Skeletal muscle tissue (tissue), 4 donors: ENCODE data around the gene GMFB. TPM values are rescaled to one million over a fixed set of nuclear protein-coding genes. Genes with fewer than 3 reads are reported as not detected.
A peak's percentile ranks its signal among the peaks of the same experiment; 100 is the strongest.

Experiments
- H3K27ac ChIP-seq: one replicate; pipeline ENCODE4 v1.7.0; 2013; ENCODE audit warnings: mild to moderate bottlenecking, low read depth, low read length, inconsistent platforms
- H3K27me3 ChIP-seq, 3 donors: one replicate each; pipeline ENCODE4 v1.7.0; 2013; ENCODE audit warnings: low read length in 3 of 3; ENCODE audit not compliant: control insufficient read depth in 3 of 3, insufficient read depth in 3 of 3
- H3K36me3 ChIP-seq, 3 donors: one replicate each; pipeline ENCODE4 v1.7.0; 2013; ENCODE audit warnings: low read length in 3 of 3; ENCODE audit not compliant: control insufficient read depth in 3 of 3, insufficient read depth in 3 of 3
- H3K4me1 ChIP-seq, 3 donors: one replicate each; pipeline ENCODE4 v1.7.0; 2013; ENCODE audit warnings: low read length in 3 of 3, mild to moderate bottlenecking in 3 of 3; ENCODE audit not compliant: control insufficient read depth in 3 of 3, insufficient read depth in 3 of 3
- H3K4me3 ChIP-seq, 3 donors: one replicate each; pipeline ENCODE4 v1.7.0; 2013; ENCODE audit warnings: low read length in 3 of 3
- H3K9ac ChIP-seq, 3 donors: one replicate each; pipeline ENCODE4 v1.7.0; 2013; ENCODE audit warnings: low read length in 3 of 3, mild to moderate bottlenecking in 3 of 3, moderate library complexity in 2 of 3, low read depth in 1 of 3
- H3K9me3 ChIP-seq, 3 donors: one replicate each; pipeline ENCODE4 v1.7.0; 2013; ENCODE audit warnings: low read length in 3 of 3; ENCODE audit not compliant: control insufficient read depth in 3 of 3
- total RNA-seq: library from RNA; depleted of rRNA; stranded (reverse); fragments of >200 nt; gene quantifications from one replicate; pipeline ENCODE4 v1.2.3, GENCODE V29; 2014
- donor health status: Osteomylitis.

Gene GMFB
- total RNA-seq, 1 donor from 2014 or later, result 42.8 TPM

- no peaks in the 10 kb centered on the region for H3K36me3 ChIP-seq
- H3K4me1 ChIP-seq, result no peaks in the 10 kb centered on the region
- no peak overlapping the region for H3K27ac ChIP-seq
- no peak overlapping the region for H3K4me3 ChIP-seq
- no peaks in the 10 kb centered on the region for H3K9me3 ChIP-seq
- no peak overlapping the region for H3K9ac ChIP-seq
- H3K27me3 ChIP-seq, result peaks cover 0 to 4% (median 0%) of the 10 kb centered on the region in 3 donors
Observed at GRCh38 chr14:54497224-54497623, 8.4 kb upstream of the GMFB start.

GRCh38 chr14:54493293-54493692, 4.5 kb upstream of the GMFB start:
- Histone ChIP-seq H3K4me1 (peaks cover 6 to 7% (median 6%) of the 10 kb centered on the region in 3 donors), H3K27me3 (peaks cover 0 to 1% (median 0%) of the 10 kb centered on the region in 3 donors), H3K9me3 (no peaks in the 10 kb centered on the region), H3K9ac (no peak overlapping the region), H3K36me3 (no peaks in the 10 kb centered on the region), H3K4me3 (no peak overlapping the region), H3K27ac (no peak overlapping the region)

GRCh38 chr14:54490445-54491175, 1.8 kb upstream of the GMFB start:
- H3K27ac ChIP-seq, result no peak overlapping the region
- H3K27me3 ChIP-seq, result no peaks in the 10 kb centered on the region
- H3K36me3 ChIP-seq, result no peaks in the 10 kb centered on the region
- H3K4me3 ChIP-seq, result no peak overlapping the region
- no peaks in the 10 kb centered on the region for H3K9me3 ChIP-seq
- no peak overlapping the region for H3K9ac ChIP-seq
- peaks cover 11 to 18% (median 12%) of the 10 kb centered on the region in 3 donors for H3K4me1 ChIP-seq

- Histone ChIP-seq H3K27ac (no peak overlapping the region), H3K4me1 (peaks cover 11 to 18% (median 12%) of the 10 kb centered on the region in 3 donors), H3K9ac (peak overlapping the region in 2 of 3 donors; percentile 91 to 93), H3K4me3 (peak overlapping the region; percentile 83 to 94 (median 83)), H3K36me3 (no peaks in the 10 kb centered on the region), H3K27me3 (no peaks in the 10 kb centered on the region), H3K9me3 (no peaks in the 10 kb centered on the region)
Observed at GRCh38 chr14:54489731-54490444, 1.1 kb upstream of the GMFB start.

GRCh38 chr14:54489318-54489683, 521 bp upstream of the GMFB start:
- Histone ChIP-seq H3K9ac (peak overlapping the region; percentile 83 to 93 (median 91)), H3K4me1 (peaks cover 11 to 18% (median 12%) of the 10 kb centered on the region in 3 donors), H3K9me3 (no peaks in the 10 kb centered on the region), H3K27ac (peak overlapping the region; percentile 90), H3K4me3 (peak overlapping the region; percentile 83 to 94 (median 83)), H3K27me3 (no peaks in the 10 kb centered on the region), H3K36me3 (no peaks in the 10 kb centered on the region)

- H3K27ac ChIP-seq, result peak overlapping the region; percentile 90
- H3K9ac ChIP-seq, result peak overlapping the region; percentile 91 to 93 (median 91)
- peaks cover 0 to under 1% (median 0%) of the 10 kb centered on the region in 3 donors for H3K36me3 ChIP-seq
- H3K4me1 ChIP-seq, result peaks cover 11 to 20% (median 12%) of the 10 kb centered on the region in 3 donors
- H3K27me3 ChIP-seq, result no peaks in the 10 kb centered on the region
- no peaks in the 10 kb centered on the region for H3K9me3 ChIP-seq
- peak overlapping the region; percentile 83 to 94 (median 88) for H3K4me3 ChIP-seq
Observed at GRCh38 chr14:54488318-54488645, 498 bp downstream of the GMFB start.

GRCh38 chr14:54487771-54488170, 1.0 kb downstream of the GMFB start:
- no peaks in the 10 kb centered on the region for H3K27me3 ChIP-seq
- peaks cover 11 to 25% (median 12%) of the 10 kb centered on the region in 3 donors for H3K4me1 ChIP-seq
- no peaks in the 10 kb centered on the region for H3K9me3 ChIP-seq
- H3K9ac ChIP-seq, result peak overlapping the region; percentile 91 to 93 (median 91)
- peak overlapping the region; percentile 90 for H3K27ac ChIP-seq
- peaks cover 0 to 5% (median 0%) of the 10 kb centered on the region in 3 donors for H3K36me3 ChIP-seq
- peak overlapping the region; percentile 83 to 94 (median 88) for H3K4me3 ChIP-seq

GRCh38 chr14:54486685-54487084, 2.1 kb downstream of the GMFB start:
- no peak overlapping the region for H3K4me3 ChIP-seq
- H3K9ac ChIP-seq, result no peak overlapping the region
- H3K27me3 ChIP-seq, result no peaks in the 10 kb centered on the region
- peaks cover 11 to 25% (median 12%) of the 10 kb centered on the region in 3 donors for H3K4me1 ChIP-seq
- no peak overlapping the region for H3K27ac ChIP-seq
- no peaks in the 10 kb centered on the region for H3K9me3 ChIP-seq
- H3K36me3 ChIP-seq, result peaks cover 0 to 13% (median 0%) of the 10 kb centered on the region in 3 donors

GRCh38 chr14:54483846-54484245, 4.9 kb downstream of the GMFB start:
- Histone ChIP-seq H3K4me1 (peaks cover 5 to 21% (median 5%) of the 10 kb centered on the region in 3 donors), H3K27me3 (no peaks in the 10 kb centered on the region), H3K36me3 (peaks cover 0 to 13% (median 0%) of the 10 kb centered on the region in 3 donors), H3K27ac (no peak overlapping the region), H3K4me3 (no peak overlapping the region), H3K9me3 (no peaks in the 10 kb centered on the region), H3K9ac (no peak overlapping the region)
